Gastrocnemius medialis (tissue), 4 donors: ENCODE measurements around the gene SLC18A3. TPM values are rescaled to one million over a fixed set of nuclear protein-coding genes. Genes with fewer than 3 reads are reported as not detected.

Source experiments
- ATAC-seq, 2 donors: fragments of 150-250 bp; one replicate each; pipeline ENCODE4 v1.9.1; 2016
- DNase-seq, 2 donors: peaks; one replicate each; pipeline ENCODE4 v3.0.0-alpha.2; 2019
- H3K27ac ChIP-seq, 4 donors: fragments of 200-600 bp; sonication (generic); 1 replicate in 1 of 4; 2 replicates in 3 of 4; pipeline ENCODE4 v1.5.1; 2016 to 2018; ENCODE audit warnings: mild to moderate bottlenecking in 2 of 4, moderate library complexity in 1 of 4
- H3K27me3 ChIP-seq, 3 donors: fragments of 200-600 bp; sonication (generic) in 2 of 3; 1 replicate in 1 of 3; 2 replicates in 2 of 3; pipeline versions ENCODE4 v1.5.1 to v1.6.0; 2016 to 2019; ENCODE audit warnings: mild to moderate bottlenecking in 1 of 3, moderate library complexity in 1 of 3
- H3K36me3 ChIP-seq, 2 donors: fragments of 200-600 bp; sonication (generic) in 1 of 2; one replicate each; pipeline ENCODE4 v1.5.1; 2017 to 2018
- H3K4me1 ChIP-seq, 2 donors: fragments of 200-600 bp; sonication (generic) in 1 of 2; one replicate each; pipeline ENCODE4 v1.5.1; 2016 to 2017; ENCODE audit warnings: mild to moderate bottlenecking in 2 of 2
- H3K4me3 ChIP-seq, 4 donors: fragments of 200-600 bp; sonication (generic) in 3 of 4; 1 replicate in 1 of 4; 2 replicates in 3 of 4; pipeline ENCODE4 v1.5.1; 2016 to 2019; ENCODE audit warnings: mild to moderate bottlenecking in 2 of 4
- H3K9me3 ChIP-seq, 3 donors: fragments of 200-600 bp; sonication (generic) in 2 of 3; 1 replicate in 1 of 3; 2 replicates in 2 of 3; pipeline ENCODE4 v1.5.1; 2016 to 2019
- CTCF ChIP-seq, 5 experiments: fragments of 450-650 bp in 3 of 5; fragments of 200-600 bp in 2 of 5; sonication (generic) in 2 of 5; IDR thresholded peaks in 4 of 5; conservative IDR thresholded peaks in 1 of 5; 1 replicate in 4 of 5; 2 replicates in 1 of 5; pipeline ENCODE4 v1.5.1; 2016 to 2019; ENCODE audit warnings: antibody characterized with exemption in 5 of 5, mild to moderate bottlenecking in 3 of 5, moderate library complexity in 3 of 5
- POLR2A ChIP-seq, 2 donors: fragments of 450-650 bp; IDR thresholded peaks; one replicate each; pipeline ENCODE4 v1.6.1; 2017; ENCODE audit warnings: antibody characterized with exemption in 2 of 2, mild to moderate bottlenecking in 2 of 2, moderate library complexity in 2 of 2
- in situ Hi-C, 4 donors: fragments of 200-750 bp; cut with MboI; loops; one replicate each; pipeline versions ENCODE4 v1.15.0 to v1.8.0; 2017; ENCODE audit warnings: low sequenced_read_pairs in 4 of 4
- intact Hi-C: fragments of 100-400 bp; cut with DNase I; formaldehyde crosslinking; loops from one replicate; pipeline ENCODE4 v1.15.1; 2023; ENCODE audit warnings: low total_unique reads
- total RNA-seq, 4 donors: library from RNA; depleted of rRNA; stranded (reverse); fragments of >200 nt; gene quantifications; one replicate each; pipeline versions ENCODE4 v1.1.0 to v1.2.3, GENCODE V29; 2016

Gene SLC18A3
- total RNA-seq, 4 donors from 2014 or later = not detected

DNA sequence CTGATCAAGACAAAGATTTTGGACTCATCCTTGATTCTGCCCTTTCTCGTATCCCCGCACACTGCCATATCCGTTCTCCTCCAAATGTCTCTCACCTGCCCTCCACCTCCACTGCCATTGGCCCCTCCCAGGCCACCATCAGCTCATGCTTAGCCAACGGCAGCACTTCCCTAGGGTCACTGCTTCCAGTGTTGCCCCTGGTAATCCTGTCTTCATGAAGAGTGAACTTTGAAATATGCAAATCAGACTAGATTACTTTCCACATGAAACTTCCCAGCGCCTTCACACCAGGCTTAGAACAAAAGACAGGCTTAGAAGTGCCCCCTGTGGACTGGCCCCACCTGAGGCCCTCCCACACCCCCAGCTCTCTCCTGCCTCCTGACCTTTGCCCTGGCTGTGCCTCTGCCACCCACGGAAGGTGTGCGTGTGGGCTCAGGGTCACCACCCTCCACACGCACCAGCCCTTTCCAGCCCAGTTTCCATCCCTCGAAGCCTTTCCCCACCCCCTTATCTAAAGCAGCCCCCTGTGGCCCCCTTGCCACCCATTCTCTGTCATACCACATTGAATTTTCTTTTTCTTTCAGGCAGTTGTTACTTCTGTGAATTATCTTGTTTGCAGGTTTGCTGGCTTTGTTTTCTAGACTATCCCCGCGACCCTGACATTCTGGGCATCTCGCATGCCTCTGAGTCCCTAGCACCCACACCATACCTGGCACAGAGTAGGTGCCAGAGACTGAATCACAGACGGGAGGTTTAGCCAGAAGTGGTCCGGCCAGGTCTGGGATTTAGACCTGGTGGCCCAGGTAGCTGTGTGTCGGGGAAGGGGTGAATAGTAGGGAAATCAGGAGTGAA lies 42.5 kb downstream of the SLC18A3 start:
- Histone ChIP-seq H3K36me3 (no peaks in the 10 kb centered on the region), H3K4me1 (no peaks in the 10 kb centered on the region), H3K9me3 (no peaks in the 10 kb centered on the region), H3K27ac (no peak overlapping the region), H3K4me3 (no peak overlapping the region), H3K27me3 (peaks cover 0 to 3% (median 0%) of the 10 kb centered on the region in 3 donors)
- no peak for TF ChIP-seq POLR2A (IDR thresholded peaks at IDR 0.05)
- intact Hi-C loops (no loop called here), in situ Hi-C loops (no loop called here)
- DNase-seq (no peak), ATAC-seq (no peak)

DNA sequence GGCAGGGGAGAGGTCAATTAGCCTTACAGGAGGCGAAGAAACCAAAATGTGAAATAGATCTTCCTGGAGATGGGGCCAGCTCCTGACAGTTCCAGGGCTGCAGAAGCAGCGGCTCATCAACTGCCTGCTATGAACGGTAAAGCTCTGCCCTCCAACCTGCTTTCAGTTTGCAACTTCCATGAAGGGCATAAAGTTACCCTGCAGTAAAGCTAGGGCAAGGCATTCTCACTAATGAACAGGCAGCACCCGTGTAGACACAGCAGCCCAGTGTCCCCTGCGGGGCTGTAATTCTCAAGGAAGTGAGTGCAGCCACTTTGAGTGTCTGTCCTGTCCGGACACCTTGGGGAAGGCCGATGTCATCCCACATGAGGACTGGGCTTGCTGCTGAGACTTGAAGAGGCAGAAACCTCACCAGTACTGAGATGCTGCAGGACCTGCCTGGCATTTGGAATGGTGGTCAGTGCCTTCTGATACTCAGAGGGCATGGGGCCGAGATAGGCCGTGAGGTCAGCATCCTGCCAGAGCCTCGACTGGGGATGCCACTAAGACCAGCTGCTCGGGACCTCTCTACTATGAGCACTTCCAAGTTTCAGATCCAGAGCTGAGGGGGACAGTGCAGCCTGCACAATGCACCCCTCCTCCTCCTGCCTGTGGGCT lies 43.3 kb downstream of the SLC18A3 start:
- H3K27ac ChIP-seq = no peak overlapping the region
- no peaks in the 10 kb centered on the region for H3K36me3 ChIP-seq
- no peaks in the 10 kb centered on the region for H3K27me3 ChIP-seq
- H3K4me1 ChIP-seq = no peaks in the 10 kb centered on the region
- H3K9me3 ChIP-seq = no peaks in the 10 kb centered on the region
- TF ChIP-seq CTCF (IDR thresholded peaks at IDR 0.05 in 4 of 5, conservative IDR thresholded peaks at IDR 0.05 in 1 of 5) (no peak), POLR2A (IDR thresholded peaks at IDR 0.05) (no peak)
- no peak for ATAC-seq
- DNase-seq = no peak
- in situ Hi-C loops (no loop called here), intact Hi-C loops (no loop called here)
- H3K4me3 ChIP-seq = no peak overlapping the region

DNA sequence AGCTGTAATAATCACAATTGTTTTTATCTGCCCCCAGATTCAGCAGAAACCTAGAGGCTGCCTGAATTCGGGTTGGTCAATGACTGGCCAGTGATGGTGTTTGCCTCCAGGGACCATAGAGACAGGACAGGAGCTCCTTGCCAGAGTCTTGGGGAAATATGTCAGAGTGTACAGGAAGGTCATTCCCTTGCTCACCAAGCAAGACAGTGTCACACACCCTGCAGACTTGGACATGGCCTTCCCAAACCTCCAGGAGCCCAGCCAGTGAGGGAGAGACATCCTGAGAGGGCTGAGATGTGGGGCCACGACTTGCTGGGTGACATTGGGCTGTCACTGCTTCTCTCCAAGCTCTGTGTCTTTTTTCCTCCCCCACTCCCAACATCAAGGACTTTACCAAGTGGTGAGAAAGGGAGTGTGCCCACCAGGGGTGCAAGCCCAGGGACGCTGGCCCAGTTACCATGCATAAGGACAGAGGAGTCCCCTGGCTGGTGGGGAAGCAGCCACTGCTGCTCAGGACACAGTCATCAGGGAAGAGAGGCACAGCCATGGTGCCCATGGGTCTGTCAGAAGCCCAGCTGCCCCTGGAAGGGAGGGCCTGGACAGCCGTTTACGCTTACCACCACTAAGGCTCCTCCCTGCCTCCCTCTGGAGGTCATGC lies 44.1 kb downstream of the SLC18A3 start:
- TF ChIP-seq CTCF (IDR thresholded peaks at IDR 0.05 in 4 of 5, conservative IDR thresholded peaks at IDR 0.05 in 1 of 5) = no peak
- TF ChIP-seq POLR2A (IDR thresholded peaks at IDR 0.05) = no peak
- no peak for DNase-seq
- no peaks in the 10 kb centered on the region for H3K27me3 ChIP-seq
- no peak overlapping the region for H3K4me3 ChIP-seq
- intact Hi-C loops (no loop called here), in situ Hi-C loops (no loop called here)
- H3K27ac ChIP-seq = no peak overlapping the region
- ATAC-seq = no peak
- H3K4me1 ChIP-seq = no peaks in the 10 kb centered on the region
- H3K36me3 ChIP-seq = no peaks in the 10 kb centered on the region
- H3K9me3 ChIP-seq = no peaks in the 10 kb centered on the region

DNA sequence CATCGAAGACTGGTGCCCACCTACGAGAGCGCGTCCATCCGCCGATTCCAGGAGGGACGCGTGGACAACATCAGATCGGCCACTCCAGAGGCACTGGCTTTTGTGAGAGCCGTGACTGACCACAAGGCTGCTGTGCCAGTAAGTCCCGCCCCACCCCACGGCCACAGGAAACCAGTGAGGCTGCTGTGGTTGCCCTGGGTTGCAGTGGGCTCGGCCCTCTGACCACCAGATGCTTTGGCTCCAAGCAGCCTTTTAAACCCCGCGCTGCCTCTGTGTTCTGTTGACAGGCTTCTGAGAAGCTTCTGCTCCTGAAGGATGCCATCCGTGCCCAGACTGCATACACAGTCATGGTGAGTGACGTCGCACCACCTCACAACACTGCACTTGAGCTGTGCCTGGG lies 45.0 kb downstream of the SLC18A3 start:
- no peak overlapping the region for H3K27ac ChIP-seq
- DNase-seq = no peak
- H3K27me3 ChIP-seq = no peaks in the 10 kb centered on the region
- no peaks in the 10 kb centered on the region for H3K36me3 ChIP-seq
- no peak overlapping the region for H3K4me3 ChIP-seq
- ATAC-seq = no peak
- TF ChIP-seq CTCF (IDR thresholded peaks at IDR 0.05 in 4 of 5, conservative IDR thresholded peaks at IDR 0.05 in 1 of 5) (no peak), POLR2A (IDR thresholded peaks at IDR 0.05) (no peak)
- in situ Hi-C loops = no loop called here
- no peaks in the 10 kb centered on the region for H3K9me3 ChIP-seq
- no peaks in the 10 kb centered on the region for H3K4me1 ChIP-seq
- intact Hi-C loops = no loop called here
